Measurements from ENCODE around the gene RLN3.

RLN3 gene

GRCh38 chr19:14054099-14054498 is 26.2 kb downstream of the RLN3 start:
- DNase-seq (ENCODE audit: low read depth), result no peak

GRCh38 chr19:14054721-14055120 is 26.8 kb downstream of the RLN3 start:
- no peak for DNase-seq (ENCODE audit: low read depth)

GRCh38 chr19:14055396-14055795 is 27.4 kb downstream of the RLN3 start:
- DNase-seq (ENCODE audit: low read depth), result no peak

- DNase-seq (ENCODE audit: low read depth), result no peak
Measured at GRCh38 chr19:14056069-14056666, 28.2 kb downstream of the RLN3 start.

- DNase-seq (ENCODE audit: low read depth), result no peak
Measured at GRCh38 chr19:14056741-14057356, 28.9 kb downstream of the RLN3 start.

- DNase-seq (ENCODE audit: low read depth), result no peak
Measured at GRCh38 chr19:14058182-14059092, 30.5 kb downstream of the RLN3 start.

- DNase-seq (ENCODE audit: low read depth), result peak; percentile 50
Measured at GRCh38 chr19:14059093-14059480, 31.1 kb downstream of the RLN3 start.

- no peak for DNase-seq (ENCODE audit: low read depth)
Measured at GRCh38 chr19:14059652-14060155, 31.8 kb downstream of the RLN3 start.

GRCh38 chr19:14061081-14061749 is 33.3 kb downstream of the RLN3 start:
- no peak for DNase-seq (ENCODE audit: low read depth)

GRCh38 chr19:14061751-14062557 is 34.0 kb downstream of the RLN3 start, which contains the start of gene PALM3:
Gene PALM3, minus strand, starts transcription at chr19:14062076. Its CDS starts 96 bp downstream, at chr19:14061980.
- no peak for DNase-seq (ENCODE audit: low read depth)

GRCh38 chr19:14062558-14062855 is 34.6 kb downstream of the RLN3 start:
- DNase-seq (ENCODE audit: low read depth), result no peak

- DNase-seq (ENCODE audit: low read depth), result no peak
Measured at GRCh38 chr19:14063105-14063504, 35.2 kb downstream of the RLN3 start.

GRCh38 chr19:14066134-14066533 is 38.2 kb downstream of the RLN3 start:
- no peak for DNase-seq (ENCODE audit: low read depth)

- no peak for DNase-seq (ENCODE audit: low read depth)
Measured at GRCh38 chr19:14070268-14071050, 42.5 kb downstream of the RLN3 start.

GRCh38 chr19:14072535-14073260 is 44.8 kb downstream of the RLN3 start, which contains the start of gene MISP3:
Gene MISP3, plus strand, starts transcription at chr19:14072786. Its CDS starts 524 bp downstream, at chr19:14073310.
- DNase-seq (ENCODE audit: low read depth), result no peak

- peak; percentile 63 for DNase-seq (ENCODE audit: low read depth)
Measured at GRCh38 chr19:14073261-14073924, 45.4 kb downstream of the RLN3 start.

- DNase-seq (ENCODE audit: low read depth), result no peak
Measured at GRCh38 chr19:14073925-14074838, 46.2 kb downstream of the RLN3 start.

GRCh38 chr19:14078411-14078810 is 50.5 kb downstream of the RLN3 start:
- no peak for DNase-seq (ENCODE audit: low read depth)

All from activated T-cell treated with anti-CD3 and anti-CD28 coated beads for 1 hour (primary cell).